H1 (cell line): Measurements from ENCODE around the gene TAS2R7. TPM values are rescaled to one million over a fixed set of nuclear protein-coding genes. Genes with fewer than 3 reads are reported as not detected.

Experiments used
- CTCF ChIA-PET: fragments of 300-600 bp; sonication (Branson Sonifier 250); formaldehyde crosslinking; loops from one replicate; lab custom pipeline; 2021; ENCODE audit not compliant: partially characterized antibody; lab: Charles Lee
- POLR2A ChIA-PET: fragments of 300-600 bp; sonication (Branson Sonifier 250); formaldehyde crosslinking; loops from one replicate; lab custom pipeline; 2021; ENCODE audit warnings: inconsistent platforms; ENCODE audit not compliant: partially characterized antibody; lab: Charles Lee
- DNase-seq, 2 experiments: peaks; one replicate each; pipeline versions ENCODE4 v3.0.0 to v3.0.0-alpha.2; 2010 to 2022; ENCODE audit warnings: low spot score in 2 of 2, low read depth in 1 of 2, mixed read lengths in 1 of 2
- FAIRE-seq: peaks from 2 replicates; lab custom pipeline; 2011; peaks lifted over from hg19 to GRCh38; lab: Jason Lieb, UNC
- H2AFZ ChIP-seq: 2 replicates; pipeline ENCODE4 v1.8.1; 2012; ENCODE audit warnings: low read length, inconsistent platforms
- H2AK5ac ChIP-seq: 2 replicates; pipeline ENCODE4 v1.6.1; 2013; ENCODE audit warnings: low read depth, low read length
- H2BK120ac ChIP-seq: replicated peaks from 2 replicates; pipeline ENCODE3; 2013; ENCODE audit warnings: low read depth, low read length, inconsistent platforms
- H2BK12ac ChIP-seq: 2 replicates; pipeline ENCODE4 v1.6.1; 2013; ENCODE audit warnings: low read depth, low read length
- H2BK15ac ChIP-seq: 2 replicates; pipeline ENCODE4 v1.6.1; 2013; ENCODE audit warnings: low read length
- H2BK20ac ChIP-seq: 2 replicates; pipeline ENCODE4 v1.6.1; 2013; ENCODE audit warnings: low read length
- H2BK5ac ChIP-seq: 2 replicates; pipeline ENCODE4 v1.6.1; 2013; ENCODE audit warnings: low read depth, low read length
- H3K14ac ChIP-seq: 2 replicates; pipeline ENCODE4 v1.6.1; 2013; ENCODE audit warnings: inconsistent platforms; ENCODE audit not compliant: insufficient read length
- H3K18ac ChIP-seq: 2 replicates; pipeline ENCODE4 v1.6.1; 2013; ENCODE audit warnings: low read length; ENCODE audit errors: extremely low read depth
- H3K23ac ChIP-seq: 2 replicates; pipeline ENCODE4 v1.6.1; 2013; ENCODE audit warnings: inconsistent platforms; ENCODE audit not compliant: insufficient read length
- H3K23me2 ChIP-seq: 2 replicates; pipeline ENCODE4 v1.6.1; 2013; ENCODE audit warnings: low read depth, low read length
- H3K27ac ChIP-seq: 2 replicates; pipeline ENCODE4 v1.6.1; 2011; ENCODE audit warnings: low read depth, low read length, inconsistent platforms
- H3K27me3 ChIP-seq, 4 experiments: replicated peaks in 1 of 4; 1 replicate in 1 of 4; 2 replicates in 3 of 4; pipeline versions ENCODE4 v1.6.1 to v1.8.1; 2011 to 2013; ENCODE audit warnings: low read length in 3 of 4, mild to moderate bottlenecking in 3 of 4, inconsistent platforms in 2 of 4, mixed read lengths in 2 of 4, moderate library complexity in 1 of 4; ENCODE audit not compliant: control insufficient read depth in 3 of 4, insufficient read depth in 3 of 4; ENCODE audit errors: extremely low read depth in 1 of 4
- H3K36me3 ChIP-seq, 4 experiments: 2 replicates each; pipeline versions ENCODE4 v1.6.1 to v1.8.1; 2011 to 2013; ENCODE audit warnings: mild to moderate bottlenecking in 4 of 4, low read length in 3 of 4, moderate library complexity in 2 of 4, control low read depth in 1 of 4, inconsistent platforms in 1 of 4; ENCODE audit not compliant: insufficient read depth in 4 of 4, control insufficient read depth in 2 of 4
- H3K4ac ChIP-seq: replicated peaks from 2 replicates; pipeline ENCODE3; 2013; ENCODE audit warnings: low read length, low read depth, mixed read lengths, inconsistent platforms; ENCODE audit not compliant: insufficient read length
- H3K4me1 ChIP-seq, 4 experiments: replicated peaks in 1 of 4; 1 replicate in 1 of 4; 2 replicates in 3 of 4; pipeline versions ENCODE4 v1.6.1 to v1.8.1; 2011 to 2013; ENCODE audit warnings: low read length in 3 of 4, inconsistent platforms in 2 of 4, mixed read lengths in 1 of 4; ENCODE audit not compliant: insufficient read depth in 4 of 4, control insufficient read depth in 3 of 4
- H3K4me2 ChIP-seq, 2 experiments: 2 replicates each; pipeline versions ENCODE4 v1.6.1 to v1.8.1; 2011 to 2013; ENCODE audit warnings: low read depth in 2 of 2, low read length in 2 of 2, control low read depth in 1 of 2, inconsistent platforms in 1 of 2, mild to moderate bottlenecking in 1 of 2; ENCODE audit not compliant: insufficient read depth in 1 of 2
- H3K4me3 ChIP-seq, 4 experiments: fragments of 200-600, 300-600 bp in 1 of 4; sonication (generic), shearing (Covaris generic), sonication (Bioruptor Twin) in 1 of 4; 2 replicates each; pipeline versions ENCODE4 v1.5.1 to v1.8.1; 2011 to 2016; ENCODE audit warnings: low read length in 4 of 4, low read depth in 3 of 4, control low read depth in 2 of 4, inconsistent platforms in 2 of 4, mild to moderate bottlenecking in 2 of 4, mixed read lengths in 1 of 4, moderate library complexity in 1 of 4; ENCODE audit not compliant: insufficient read depth in 2 of 4; ENCODE audit errors: extremely low read depth in 1 of 4
- H3K56ac ChIP-seq: replicated peaks from 2 replicates; pipeline ENCODE3; 2013; ENCODE audit warnings: low read depth, mild to moderate bottlenecking, mixed read lengths, low read length, inconsistent platforms; ENCODE audit not compliant: insufficient read length
- H3K79me1 ChIP-seq: 2 replicates; pipeline ENCODE4 v1.6.1; 2013; ENCODE audit warnings: low read depth, low read length, control low read depth
- H3K79me2 ChIP-seq, 2 experiments: 2 replicates each; pipeline versions ENCODE4 v1.6.1 to v1.8.1; 2012 to 2013; ENCODE audit warnings: low read length in 2 of 2, mild to moderate bottlenecking in 2 of 2, inconsistent platforms in 1 of 2; ENCODE audit not compliant: insufficient read depth in 2 of 2, control insufficient read depth in 1 of 2
- H3K9ac ChIP-seq, 4 experiments: replicated peaks in 1 of 4; 1 replicate in 1 of 4; 2 replicates in 3 of 4; pipeline versions ENCODE4 v1.6.1 to v1.8.1; 2011 to 2013; ENCODE audit warnings: low read depth in 3 of 4, low read length in 3 of 4, control low read depth in 2 of 4, mild to moderate bottlenecking in 2 of 4, moderate library complexity in 2 of 4, inconsistent platforms in 1 of 4; ENCODE audit errors: extremely low read depth in 1 of 4
- H3K9me3 ChIP-seq, 2 experiments: 2 replicates each; pipeline versions ENCODE4 v1.6.1 to v1.8.1; 2012 to 2013; ENCODE audit warnings: mild to moderate bottlenecking in 2 of 2, moderate library complexity in 2 of 2, control low read depth in 1 of 2, inconsistent platforms in 1 of 2, low read depth in 1 of 2, low read length in 1 of 2, mixed read lengths in 1 of 2; ENCODE audit not compliant: insufficient read depth in 2 of 2
- H4K20me1 ChIP-seq, 2 experiments: replicated peaks in 1 of 2; 2 replicates each; pipeline versions ENCODE3 to v1.8.1; 2011 to 2013; ENCODE audit warnings: inconsistent platforms in 2 of 2, low read length in 2 of 2, mild to moderate bottlenecking in 1 of 2; ENCODE audit not compliant: insufficient read depth in 2 of 2, control insufficient read depth in 1 of 2
- H4K5ac ChIP-seq: 2 replicates; pipeline ENCODE4 v1.6.1; 2013; ENCODE audit warnings: low read length, low read depth, mixed read lengths, inconsistent platforms; ENCODE audit not compliant: insufficient read length
- H4K8ac ChIP-seq: 2 replicates; pipeline ENCODE4 v1.8.0; 2013; ENCODE audit warnings: mild to moderate bottlenecking, moderate library complexity, low read length, inconsistent platforms; ENCODE audit not compliant: insufficient read depth; ENCODE audit errors: extremely low read depth
- H4K91ac ChIP-seq: replicated peaks from 2 replicates; pipeline ENCODE3; 2013; ENCODE audit warnings: low read length, mixed read lengths, inconsistent platforms; ENCODE audit not compliant: insufficient read length
- BRCA1 ChIP-seq: IDR thresholded peaks from 2 replicates; pipeline ENCODE4 v1.6.1; 2012; ENCODE audit warnings: low read depth, low read length, improper control_type of control experiment
- CEBPB ChIP-seq: IDR thresholded peaks from 2 replicates; pipeline ENCODE4 v1.6.1; 2012; ENCODE audit warnings: low read depth, low read length
- CHD1 ChIP-seq: IDR thresholded peaks from 2 replicates; pipeline ENCODE4 v1.6.1; 2012; ENCODE audit warnings: low read depth, low read length, improper control_type of control experiment
- HDAC2 ChIP-seq, 2 experiments: fragments of 300-600 bp in 1 of 2; sonication (generic) in 1 of 2; IDR thresholded peaks; 2 replicates each; pipeline ENCODE4 v1.6.1; 2011 to 2012; ENCODE audit warnings: low read depth in 2 of 2, low read length in 2 of 2, mild to moderate bottlenecking in 2 of 2, moderate library complexity in 2 of 2, borderline replicate concordance in 1 of 2, inconsistent platforms in 1 of 2
- HDAC6 ChIP-seq: IDR thresholded peaks from one replicate; pipeline ENCODE4 v1.7.1; 2012; ENCODE audit warnings: low read depth, mild to moderate bottlenecking, inconsistent platforms, low read length, moderate library complexity
- NANOG ChIP-seq: IDR thresholded peaks from 2 replicates; pipeline ENCODE4 v1.6.1; 2011; ENCODE audit warnings: low read length, low read depth, mild to moderate bottlenecking, inconsistent platforms; ENCODE audit not compliant: insufficient read depth, poor library complexity, severe bottlenecking
- POLR2A ChIP-seq, 2 experiments: IDR thresholded peaks; 1 replicate in 1 of 2; 2 replicates in 1 of 2; pipeline ENCODE4 v1.6.1; 2011; ENCODE audit warnings: low read depth in 2 of 2, low read length in 2 of 2, mild to moderate bottlenecking in 2 of 2; ENCODE audit errors: control extremely low read depth in 1 of 2
- SIX5 ChIP-seq: IDR thresholded peaks from 2 replicates; pipeline ENCODE4 v1.6.1; 2011; ENCODE audit warnings: mild to moderate bottlenecking, low read depth, low read length
- SUZ12 ChIP-seq: fragments of 200-600 bp; sonication (generic); IDR thresholded peaks from 2 replicates; pipeline ENCODE4 v1.6.1; 2012; ENCODE audit warnings: mild to moderate bottlenecking, inconsistent platforms, low read length, moderate library complexity, mixed read lengths
- TCF12 ChIP-seq: IDR thresholded peaks from 2 replicates; pipeline ENCODE4 v1.6.1; 2011; ENCODE audit warnings: low read depth, mild to moderate bottlenecking, low read length
- USF2 ChIP-seq: IDR thresholded peaks from 2 replicates; pipeline ENCODE4 v1.6.1; 2011; ENCODE audit warnings: low read length, improper control_type of control experiment
- WGBS, 2 experiments: shearing (Covaris generic) in 1 of 2; methylation state at CpG; one replicate each; pipeline versions ENCODE4 v1.1.6 to v1.1.7; 2013 to 2015; ENCODE audit warnings: low lambda C conversion rate in 2 of 2, mixed read lengths in 2 of 2, inconsistent platforms in 1 of 2, low coverage in 1 of 2, missing lambda C conversion rate in 1 of 2; ENCODE audit not compliant: insufficient replicate concordance in 2 of 2, insufficient coverage in 1 of 2, insufficient read length in 1 of 2; ENCODE audit errors: extremely low coverage in 1 of 2, missing lambda C conversion rate in 1 of 2; 5-methylcytosine and 5-hydroxymethylcytosine counted together
- polyA plus RNA-seq, 7 experiments: library from polyadenylated mRNA; depleted of rRNA in 3 of 7; stranded (reverse) in 5 of 7; unstranded in 2 of 7; fragments of >200 nt in 5 of 7; fragments of 200-250 nt in 2 of 7; gene quantifications; 1 replicate in 5 of 7; 2 replicates in 1 of 7; 4 replicates in 1 of 7; pipeline versions ENCODE4 v1.2.1 to v1.2.3, GENCODE V29; 2011 to 2013; ENCODE audit warnings: missing spikeins in 2 of 7, mixed read lengths in 2 of 7
- total RNA-seq: library from RNA; stranded (reverse); fragmentation: NEBNext Ultra II Directional; extraction: Animal tissue kit (Norgen Biotek cat#: 25700); gene quantifications from 2 replicates; pipeline ENCODE4 v1.2.1, GENCODE V29; 2021

Gene TAS2R7
- total and polyA plus RNA-seq, 2 of the 8 experiments (the other 6 are each of a cell fraction or from before 2014, with no cell fraction given), result not detected

DNA sequence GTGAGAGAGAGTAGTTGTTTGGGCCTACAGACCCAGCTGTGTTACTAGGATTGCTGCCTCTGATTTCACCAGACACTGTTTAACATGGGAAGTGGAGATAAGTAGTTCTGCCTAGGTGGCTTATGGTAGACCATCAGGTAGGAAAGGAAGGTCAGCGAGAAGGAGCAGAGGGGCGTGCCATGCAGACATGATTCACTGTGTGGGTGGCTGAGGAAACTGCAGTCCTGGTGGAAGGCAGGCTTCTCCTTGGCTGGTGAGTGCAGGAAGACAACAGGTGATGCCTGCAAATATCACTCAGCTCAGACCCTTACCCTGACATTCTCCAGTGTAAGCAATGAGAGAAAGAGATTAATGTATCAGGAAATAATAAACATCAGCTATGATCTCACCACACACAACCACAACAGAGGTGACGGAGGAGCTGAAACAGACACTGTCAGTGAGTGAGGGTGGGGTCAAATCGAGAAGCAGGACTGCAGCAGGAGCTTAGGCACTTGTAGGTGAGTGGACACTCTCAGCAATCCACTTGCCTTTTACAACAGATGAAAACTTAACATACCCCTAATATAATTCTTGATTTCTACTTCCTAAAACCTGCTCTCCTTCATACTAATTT, 48.9 kb upstream of the TAS2R7 start:
- H3K4me3 ChIP-seq, result no peak overlapping the region
- H2AK5ac ChIP-seq, result no peak overlapping the region
- no peak overlapping the region for H2AFZ ChIP-seq
- 88% methylated on average over 4 of the region's 4 CpGs; no CpG with 5 or more reads in 1 of the 2 experiments for WGBS, 2 experiments
- H3K23me2 ChIP-seq, result no peaks in the 10 kb centered on the region
- no peaks in the 10 kb centered on the region for H3K27me3 ChIP-seq
- no peak overlapping the region for H3K56ac ChIP-seq
- H4K5ac ChIP-seq, result no peak overlapping the region
- H4K20me1 ChIP-seq, result peaks cover 0 to 3% of the 10 kb centered on the region in 2 experiments
- H3K14ac ChIP-seq, result no peak overlapping the region
- H3K4me1 ChIP-seq, result no peaks in the 10 kb centered on the region
- H3K27ac ChIP-seq, result no peak overlapping the region
- H3K4me2 ChIP-seq, result no peak overlapping the region
- no peak overlapping the region for H2BK120ac ChIP-seq
- no peak overlapping the region for H4K91ac ChIP-seq
- H3K9me3 ChIP-seq, result peaks cover 9 to 13% of the 10 kb centered on the region in 2 experiments
- no peak overlapping the region for H3K18ac ChIP-seq
- no peaks in the 10 kb centered on the region for H3K79me1 ChIP-seq
- CTCF ChIA-PET, result interaction anchor here (1.3 to 1.7 kb wide), 2 partner anchors 348 kb away, joined by 4 read pairs; no protein-coding TSS in a partner anchor
- no peak overlapping the region for H3K9ac ChIP-seq
- no peak overlapping the region for H3K4ac ChIP-seq
- no peak for TF ChIP-seq USF2
- no peak for TF ChIP-seq BRCA1
- TF ChIP-seq POLR2A (IDR thresholded peaks at IDR 0.05; ENCODE audit: control extremely low read depth in 1 of 2, low read depth in 2 of 2, low read length in 2 of 2), result no peak
- no peak for TF ChIP-seq CHD1
- TF ChIP-seq HDAC6, result no peak
- TF ChIP-seq TCF12, result no peak
- TF ChIP-seq NANOG, result no peak
- TF ChIP-seq HDAC2 (IDR thresholded peaks at IDR 0.05; ENCODE audit: borderline replicate concordance in 1 of 2, low read depth in 2 of 2, low read length in 2 of 2), result no peak
- TF ChIP-seq CEBPB, result no peak
- no peak for TF ChIP-seq SUZ12
- TF ChIP-seq SIX5, result no peak
- DNase-seq (no peak), FAIRE-seq (no peak)
- no peak overlapping the region for H3K23ac ChIP-seq
- no peak overlapping the region for H4K8ac ChIP-seq
- H3K79me2 ChIP-seq, result no peaks in the 10 kb centered on the region
- POLR2A ChIA-PET, result interaction anchor here (0.8 kb wide), 1 partner anchor 10 kb away, joined by 3 read pairs; no protein-coding TSS in a partner anchor
- H2BK12ac ChIP-seq, result no peak overlapping the region
- no peak overlapping the region for H2BK20ac ChIP-seq
- no peak overlapping the region for H2BK5ac ChIP-seq
- H2BK15ac ChIP-seq, result no peak overlapping the region
- H3K36me3 ChIP-seq, result peaks cover 0 to 7% (median 3%) of the 10 kb centered on the region in 4 experiments; a peak in 3 of 8 replicates
